ENCODE measurements around the gene RNU6-8. TPM values are rescaled to one million over a fixed set of nuclear protein-coding genes. Genes with fewer than 3 reads are reported as not detected.

Gene RNU6-8
- total and polyA plus RNA-seq, 2 donors (not counting 1 experiment from before 2014, with no cell fraction given) = not detected

GRCh38 chr14:32217301-32217700 is 14.2 kb upstream of the RNU6-8 start:
- no peak for TF ChIP-seq EZH2 (IDR thresholded peaks at IDR 0.05; ENCODE audit: low read length, missing control alignments)
- no peak for TF ChIP-seq CTCF (conservative IDR thresholded peaks at IDR 0.05 in 1 of 2, IDR thresholded peaks at IDR 0.05 in 1 of 2; ENCODE audit: low read depth in 1 of 2, low read length in 2 of 2)
- Histone ChIP-seq H3K4me3 (replicated peaks in 1 of 4; ENCODE audit: control extremely low read depth in 1 of 4, insufficient read depth in 1 of 4, low read depth in 3 of 4, low read length in 4 of 4) (no peak overlapping the region), H3K4me2 (ENCODE audit: extremely low read depth, insufficient read depth, low read length) (no peak overlapping the region), H3K79me2 (ENCODE audit: control insufficient read depth, insufficient read depth, low read length) (no peaks in the 10 kb centered on the region), H3K36me3 (ENCODE audit: control insufficient read depth, insufficient read depth, low read length) (no peaks in the 10 kb centered on the region), H3K9ac (ENCODE audit: insufficient read depth, low read length) (no peak overlapping the region), H2AFZ (ENCODE audit: low read length) (no peak overlapping the region), H3K27me3 (ENCODE audit: control insufficient read depth, insufficient read depth, low read length) (no peaks in the 10 kb centered on the region), H4K20me1 (ENCODE audit: control insufficient read depth, extremely low read depth, insufficient read depth, low read length) (no peaks in the 10 kb centered on the region), H3K9me3 (ENCODE audit: control insufficient read depth, insufficient read depth, low read depth, low read length) (no peaks in the 10 kb centered on the region), H3K27ac (ENCODE audit: insufficient read depth, low read length) (no peak overlapping the region), H3K4me1 (ENCODE audit: control insufficient read depth, extremely low read depth, insufficient read depth, low read length) (no peaks in the 10 kb centered on the region)
- DNase-seq (ENCODE audit: low read depth in 2 of 2) = no peak

- Histone ChIP-seq H3K9ac (ENCODE audit: insufficient read depth, low read length) (no peak overlapping the region), H3K4me2 (ENCODE audit: extremely low read depth, insufficient read depth, low read length) (no peak overlapping the region), H3K79me2 (ENCODE audit: control insufficient read depth, insufficient read depth, low read length) (no peaks in the 10 kb centered on the region), H3K36me3 (ENCODE audit: control insufficient read depth, insufficient read depth, low read length) (no peaks in the 10 kb centered on the region), H2AFZ (ENCODE audit: low read length) (no peak overlapping the region), H3K27ac (ENCODE audit: insufficient read depth, low read length) (no peak overlapping the region), H3K27me3 (ENCODE audit: control insufficient read depth, insufficient read depth, low read length) (no peaks in the 10 kb centered on the region), H3K4me1 (ENCODE audit: control insufficient read depth, extremely low read depth, insufficient read depth, low read length) (no peaks in the 10 kb centered on the region), H3K4me3 (replicated peaks in 1 of 4; ENCODE audit: control extremely low read depth in 1 of 4, insufficient read depth in 1 of 4, low read depth in 3 of 4, low read length in 4 of 4) (no peak overlapping the region), H4K20me1 (ENCODE audit: control insufficient read depth, extremely low read depth, insufficient read depth, low read length) (no peaks in the 10 kb centered on the region), H3K9me3 (ENCODE audit: control insufficient read depth, insufficient read depth, low read depth, low read length) (no peaks in the 10 kb centered on the region)
- no peak for DNase-seq (ENCODE audit: low read depth in 2 of 2)
- TF ChIP-seq EZH2 (IDR thresholded peaks at IDR 0.05; ENCODE audit: low read length, missing control alignments) = no peak
- TF ChIP-seq CTCF (conservative IDR thresholded peaks at IDR 0.05 in 1 of 2, IDR thresholded peaks at IDR 0.05 in 1 of 2; ENCODE audit: low read depth in 1 of 2, low read length in 2 of 2) = no peak
These were observed 9.8 kb upstream of the RNU6-8 start for GRCh38 chr14:32212833-32213232.

- Histone ChIP-seq H3K9me3 (ENCODE audit: control insufficient read depth, insufficient read depth, low read depth, low read length) (no peaks in the 10 kb centered on the region), H3K27me3 (ENCODE audit: control insufficient read depth, insufficient read depth, low read length) (no peaks in the 10 kb centered on the region), H3K27ac (ENCODE audit: insufficient read depth, low read length) (no peak overlapping the region), H4K20me1 (ENCODE audit: control insufficient read depth, extremely low read depth, insufficient read depth, low read length) (no peaks in the 10 kb centered on the region), H3K4me2 (ENCODE audit: extremely low read depth, insufficient read depth, low read length) (no peak overlapping the region), H3K36me3 (ENCODE audit: control insufficient read depth, insufficient read depth, low read length) (no peaks in the 10 kb centered on the region), H3K4me3 (replicated peaks in 1 of 4; ENCODE audit: control extremely low read depth in 1 of 4, insufficient read depth in 1 of 4, low read depth in 3 of 4, low read length in 4 of 4) (no peak overlapping the region), H3K79me2 (ENCODE audit: control insufficient read depth, insufficient read depth, low read length) (no peaks in the 10 kb centered on the region), H3K9ac (ENCODE audit: insufficient read depth, low read length) (no peak overlapping the region), H3K4me1 (ENCODE audit: control insufficient read depth, extremely low read depth, insufficient read depth, low read length) (no peaks in the 10 kb centered on the region), H2AFZ (ENCODE audit: low read length) (no peak overlapping the region)
- no peak for TF ChIP-seq CTCF (conservative IDR thresholded peaks at IDR 0.05 in 1 of 2, IDR thresholded peaks at IDR 0.05 in 1 of 2; ENCODE audit: low read depth in 1 of 2, low read length in 2 of 2)
- TF ChIP-seq EZH2 (IDR thresholded peaks at IDR 0.05; ENCODE audit: low read length, missing control alignments) = no peak
- DNase-seq (ENCODE audit: low read depth in 2 of 2) = no peak
These were observed 8.0 kb upstream of the RNU6-8 start for GRCh38 chr14:32211068-32211404.
